Progenitor cell of endocrine pancreas (in vitro differentiated cells): ENCODE results near the gene MATN1. TPM values are rescaled to one million over a fixed set of nuclear protein-coding genes. Genes with fewer than 3 reads are reported as not detected.
"Not testable (repeated sequence)": the region's sequence is repeated elsewhere in the genome, so short reads cannot be mapped to it uniquely, and the experiment has no call there.

Experiments
- DNase-seq: peaks from one replicate; pipeline ENCODE4 v3.0.0; 2021; ENCODE audit warnings: low spot score; ENCODE audit not compliant: unreplicated experiment
- H3K27ac Mint-ChIP-seq: 2 replicates; pipeline ENCODE4 v1.8.0; 2021; ENCODE audit warnings: mild to moderate bottlenecking, moderate library complexity, mixed read lengths
- H3K27me3 Mint-ChIP-seq: 2 replicates; pipeline ENCODE4 v1.8.0; 2021; ENCODE audit warnings: mixed read lengths
- H3K36me3 Mint-ChIP-seq: 2 replicates; pipeline ENCODE4 v1.8.0; 2022; ENCODE audit warnings: mixed read lengths; ENCODE audit not compliant: insufficient read depth
- H3K4me1 Mint-ChIP-seq: 2 replicates; pipeline ENCODE4 v1.8.0; 2021; ENCODE audit warnings: low read depth, mixed read lengths
- H3K4me3 Mint-ChIP-seq: 2 replicates; pipeline ENCODE4 v1.8.0; 2021; ENCODE audit warnings: low read depth, mild to moderate bottlenecking, moderate library complexity, mixed read lengths
- H3K9me3 Mint-ChIP-seq: 2 replicates; pipeline ENCODE4 v1.8.0; 2021; ENCODE audit warnings: low read depth, mixed read lengths
- CTCF ChIP-seq: fragments of 200-600 bp; sonication (generic); IDR thresholded peaks from one replicate; pipeline ENCODE4 v1.5.0; 2021; ENCODE audit warnings: antibody characterized with exemption, mild to moderate bottlenecking; ENCODE audit not compliant: unreplicated experiment
- total RNA-seq: library from RNA; stranded (reverse); gene quantifications from 2 replicates; pipeline ENCODE4 v1.2.1, GENCODE V29; 2021

MATN1 gene
- total RNA-seq, 1 donor from 2014 or later, result 0.14 TPM

- Mint-ChIP-seq H3K27ac (no peak overlapping the region), H3K9me3 (no peaks in the 10 kb centered on the region), H3K4me1 (peaks cover 2% of the 10 kb centered on the region), H3K4me3 (no peak overlapping the region), H3K36me3 (no peaks in the 10 kb centered on the region), H3K27me3 (peaks cover 24% of the 10 kb centered on the region)
- no peak for TF ChIP-seq CTCF
- DNase-seq, result no peak
Measured at GRCh38 chr1:30689901-30690645, 33.3 kb downstream of the MATN1 start.

- Mint-ChIP-seq H3K9me3 (no peaks in the 10 kb centered on the region), H3K4me3 (no peak overlapping the region), H3K27me3 (peaks cover 28% of the 10 kb centered on the region), H3K27ac (no peak overlapping the region), H3K36me3 (no peaks in the 10 kb centered on the region), H3K4me1 (peaks cover 3% of the 10 kb centered on the region)
- no peak for DNase-seq
- no peak for TF ChIP-seq CTCF
Measured at GRCh38 chr1:30688920-30689794, 34.2 kb downstream of the MATN1 start.

DNA sequence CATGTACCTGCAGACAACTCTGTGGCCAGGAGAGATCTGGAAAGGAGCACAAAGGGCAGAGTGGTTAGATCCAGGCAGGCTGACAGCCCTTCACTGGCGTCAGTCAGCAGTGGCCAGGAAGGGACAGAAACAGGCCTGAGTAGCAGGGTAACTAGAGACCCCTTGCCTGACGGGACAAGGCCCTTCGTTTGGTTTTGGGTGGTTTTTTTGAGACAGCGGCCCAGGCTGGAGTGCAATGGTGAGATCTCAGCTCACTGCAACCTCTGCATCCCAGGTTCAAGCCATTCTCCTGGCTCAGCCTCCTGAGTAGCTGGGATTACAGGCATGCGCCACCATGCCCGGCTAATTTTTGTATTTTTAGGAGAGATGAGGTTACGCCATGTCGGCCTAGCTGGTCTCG lies 34.9 kb downstream of the MATN1 start:
- not testable (repeated sequence) for H3K27ac Mint-ChIP-seq, H3K4me3 Mint-ChIP-seq, H3K36me3 Mint-ChIP-seq, H3K4me1 Mint-ChIP-seq, H3K9me3 Mint-ChIP-seq, DNase-seq
- peaks cover 29% of the 10 kb centered on the region for H3K27me3 Mint-ChIP-seq

DNA sequence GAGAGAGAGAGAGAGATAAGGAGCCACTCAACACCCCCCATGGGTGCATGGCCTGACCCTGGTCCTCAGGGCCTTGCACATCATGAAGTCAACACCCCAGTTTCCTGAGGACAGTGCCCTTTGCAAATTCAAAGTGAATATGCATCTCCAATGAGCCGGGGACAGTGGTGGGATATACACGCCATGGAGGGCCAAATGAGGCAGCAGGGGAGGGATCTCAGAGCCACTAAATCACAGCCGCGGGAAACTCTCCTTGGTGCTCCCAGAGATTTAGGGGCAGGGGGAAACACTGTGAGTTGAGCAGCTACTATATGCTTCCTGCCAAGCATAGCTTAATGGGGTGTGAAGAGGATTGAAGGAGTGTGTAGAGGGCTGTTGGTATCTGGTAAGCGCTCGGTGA lies 35.5 kb downstream of the MATN1 start:
- H3K4me3 Mint-ChIP-seq, result no peak overlapping the region
- no peak for DNase-seq
- peaks cover 26% of the 10 kb centered on the region for H3K27me3 Mint-ChIP-seq
- no peaks in the 10 kb centered on the region for H3K36me3 Mint-ChIP-seq
- no peak overlapping the region for H3K27ac Mint-ChIP-seq
- TF ChIP-seq CTCF, result no peak
- H3K9me3 Mint-ChIP-seq, result no peaks in the 10 kb centered on the region
- peaks cover 3% of the 10 kb centered on the region for H3K4me1 Mint-ChIP-seq

- H3K4me3 Mint-ChIP-seq, result no peak overlapping the region
- no peak for DNase-seq
- peaks cover 19% of the 10 kb centered on the region for H3K27me3 Mint-ChIP-seq
- no peak for TF ChIP-seq CTCF
- H3K27ac Mint-ChIP-seq, result peak overlapping the region; percentile 74
- H3K9me3 Mint-ChIP-seq, result no peaks in the 10 kb centered on the region
- no peaks in the 10 kb centered on the region for H3K36me3 Mint-ChIP-seq
- H3K4me1 Mint-ChIP-seq, result peaks cover 3% of the 10 kb centered on the region
Measured at GRCh38 chr1:30686236-30686935, 37.0 kb downstream of the MATN1 start.
